HG02973 (cell line): ENCODE results near the gene BMP6.
"Not testable (repeated sequence)": the region's sequence is repeated elsewhere in the genome, so short reads cannot be mapped to it uniquely, and the experiment has no call there.

Experiments used
- ATAC-seq: cut with Tn5 transposase; IDR thresholded peaks from one replicate; pipeline ENCODE4 v1.9.1; 2021; ENCODE audit warnings: moderate library complexity; ENCODE audit not compliant: unreplicated experiment

The BMP6 gene

DNA sequence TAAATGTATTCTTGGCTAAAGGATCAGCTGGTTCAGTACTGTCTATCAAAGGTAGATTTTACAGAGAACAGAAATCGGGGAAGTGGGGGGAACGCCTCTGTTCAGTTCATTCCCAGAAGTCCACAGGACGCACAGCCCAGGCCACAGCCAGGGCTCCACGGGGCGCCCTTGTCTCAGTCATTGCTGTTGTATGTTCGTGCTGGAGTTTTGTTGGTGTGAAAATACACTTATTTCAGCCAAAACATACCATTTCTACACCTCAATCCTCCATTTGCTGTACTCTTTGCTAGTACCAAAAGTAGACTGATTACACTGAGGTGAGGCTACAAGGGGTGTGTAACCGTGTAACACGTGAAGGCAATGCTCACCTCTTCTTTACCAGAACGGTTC is 154.8 kb downstream of the BMP6 start:
- ATAC-seq, result no peak

DNA sequence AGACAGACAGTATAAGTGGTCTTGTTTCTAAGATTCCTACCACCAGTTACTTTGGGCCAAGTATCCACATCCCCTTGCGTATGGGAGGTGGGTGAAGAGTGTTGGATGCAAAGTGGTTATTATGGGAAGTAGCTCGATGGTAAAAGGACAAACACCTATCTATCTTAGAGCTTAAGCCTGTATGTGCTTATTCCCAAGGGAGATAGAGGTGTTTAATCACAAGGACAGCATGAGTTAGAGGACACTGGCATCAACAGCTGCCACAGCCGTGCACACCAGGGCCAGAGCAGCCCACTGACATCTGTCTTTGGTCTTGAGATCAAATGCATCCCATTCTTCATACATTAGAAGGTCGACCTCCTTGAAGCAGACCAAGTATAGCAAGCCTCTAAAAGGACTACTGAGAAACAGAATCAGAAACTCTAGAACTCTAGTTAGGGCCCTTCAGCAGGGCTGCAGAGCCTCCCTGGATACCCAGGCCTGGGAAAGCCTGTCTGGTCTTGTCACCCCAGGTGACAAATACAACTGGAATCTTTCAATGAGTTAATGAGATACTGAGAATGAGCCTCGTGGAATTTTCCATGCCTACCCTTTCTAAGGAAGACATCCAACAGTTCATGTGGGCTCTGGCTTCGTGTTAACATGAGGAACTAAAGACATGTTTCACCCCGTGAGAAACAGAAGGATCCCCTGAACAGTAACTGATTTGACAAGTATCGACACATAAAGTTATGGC is 156.0 kb downstream of the BMP6 start:
- no peak for ATAC-seq

DNA sequence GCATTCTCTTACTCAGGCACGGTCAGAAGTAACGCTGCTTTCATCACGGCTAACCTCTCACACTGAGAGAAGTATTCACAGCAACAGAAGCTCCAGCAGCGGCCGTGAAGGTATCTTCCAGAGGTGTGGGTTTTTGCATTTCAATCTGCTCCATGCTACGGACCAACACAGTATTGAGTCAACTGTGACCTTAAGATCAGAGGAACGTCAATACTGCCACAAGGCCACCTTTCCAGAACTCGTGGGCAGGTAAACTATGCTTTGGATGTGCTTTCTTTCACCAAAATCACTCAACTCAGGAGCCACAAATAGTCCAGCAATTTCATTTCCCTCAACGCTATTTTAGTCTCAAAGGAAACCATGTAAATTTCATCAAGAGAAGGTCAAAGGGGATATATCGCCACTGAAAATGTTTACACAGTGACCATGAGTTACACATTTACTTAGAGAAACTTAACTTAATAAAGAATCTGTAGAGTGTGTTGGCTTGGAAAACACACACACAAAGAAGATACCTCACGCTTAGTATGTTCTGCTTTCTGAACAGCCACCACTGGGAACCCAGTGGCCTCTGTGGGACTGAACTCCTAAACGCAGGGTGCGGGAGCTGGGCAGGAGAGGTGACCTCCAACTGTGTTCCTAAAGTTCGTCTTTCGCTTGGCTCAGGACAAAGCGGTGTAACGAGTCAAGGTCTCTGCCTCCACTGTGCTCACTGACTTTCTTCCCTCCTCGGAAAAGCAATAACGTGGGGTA is 156.8 kb downstream of the BMP6 start:
- no peak for ATAC-seq

DNA sequence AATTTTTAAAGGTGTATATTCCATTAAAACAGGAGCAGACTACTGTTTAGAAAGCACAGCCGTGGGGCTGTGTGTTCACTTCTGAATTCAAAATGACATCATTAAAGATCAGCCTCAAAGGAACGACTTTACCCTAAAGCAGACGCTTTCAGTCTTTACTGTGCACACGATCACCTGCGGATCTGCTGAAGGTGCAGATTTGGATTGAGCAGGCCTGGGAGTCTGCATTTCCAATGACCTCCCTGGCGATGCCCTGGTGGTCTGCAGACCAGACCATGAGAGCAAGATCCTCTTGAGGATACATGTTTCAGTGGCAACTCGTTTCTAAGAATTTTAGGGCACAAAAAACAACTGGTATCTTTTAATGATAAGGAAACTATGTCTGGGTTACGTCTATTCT is 157.5 kb downstream of the BMP6 start:
- no peak for ATAC-seq

DNA sequence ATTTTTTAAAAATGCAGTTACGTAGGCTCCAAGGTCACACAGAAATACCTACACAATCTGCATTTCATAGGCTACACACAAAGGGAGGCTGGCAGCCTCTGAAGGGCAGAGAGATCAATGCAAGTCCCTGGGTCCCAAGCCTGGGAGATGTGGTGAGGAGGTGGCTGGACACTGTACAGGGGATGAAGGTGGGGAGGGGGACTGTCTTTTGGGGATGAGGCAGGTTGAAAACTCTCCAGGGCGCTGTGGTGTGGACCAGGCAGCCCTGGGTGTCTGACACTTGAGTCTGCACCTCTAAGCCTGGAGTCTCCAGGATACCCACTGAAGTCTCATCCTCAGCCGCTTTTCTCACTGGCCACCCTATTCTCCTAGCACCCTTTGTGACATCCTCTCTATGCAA is 160.2 kb downstream of the BMP6 start:
- ATAC-seq, result no peak

DNA sequence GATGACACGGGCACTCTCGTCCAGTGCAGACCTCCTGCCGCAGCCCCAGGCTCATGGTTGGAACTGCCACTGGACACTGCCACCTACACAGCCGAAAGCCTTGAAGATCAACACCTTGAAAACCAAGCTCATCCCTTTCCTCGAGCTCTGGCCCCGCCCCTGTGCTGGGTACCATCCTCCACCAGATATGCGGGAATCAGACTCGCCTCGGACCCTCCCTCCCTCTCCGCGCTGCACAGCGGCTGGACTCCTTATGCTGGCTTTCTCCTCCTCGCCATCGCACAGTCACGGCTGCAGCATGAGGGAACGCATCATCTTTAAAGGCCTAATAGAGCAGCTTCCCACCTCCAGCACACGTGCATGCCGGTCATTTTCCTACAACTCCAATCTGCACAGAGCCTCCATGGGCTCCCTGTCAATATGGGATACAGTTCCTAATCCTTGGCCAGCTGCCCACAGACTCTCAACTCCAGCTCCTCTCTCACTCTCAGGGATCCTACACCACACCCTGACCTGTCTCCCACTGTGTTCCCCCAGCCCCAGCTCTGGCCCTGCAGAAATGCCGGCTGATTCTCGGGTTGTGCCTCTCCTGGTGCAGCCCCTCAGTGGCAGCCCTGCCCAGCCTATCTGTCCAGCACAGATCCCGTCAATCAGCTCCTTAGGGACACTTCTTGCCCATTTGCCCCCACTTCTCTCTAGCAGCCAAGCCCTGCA is 161.5 kb downstream of the BMP6 start:
- ATAC-seq, result no peak

DNA sequence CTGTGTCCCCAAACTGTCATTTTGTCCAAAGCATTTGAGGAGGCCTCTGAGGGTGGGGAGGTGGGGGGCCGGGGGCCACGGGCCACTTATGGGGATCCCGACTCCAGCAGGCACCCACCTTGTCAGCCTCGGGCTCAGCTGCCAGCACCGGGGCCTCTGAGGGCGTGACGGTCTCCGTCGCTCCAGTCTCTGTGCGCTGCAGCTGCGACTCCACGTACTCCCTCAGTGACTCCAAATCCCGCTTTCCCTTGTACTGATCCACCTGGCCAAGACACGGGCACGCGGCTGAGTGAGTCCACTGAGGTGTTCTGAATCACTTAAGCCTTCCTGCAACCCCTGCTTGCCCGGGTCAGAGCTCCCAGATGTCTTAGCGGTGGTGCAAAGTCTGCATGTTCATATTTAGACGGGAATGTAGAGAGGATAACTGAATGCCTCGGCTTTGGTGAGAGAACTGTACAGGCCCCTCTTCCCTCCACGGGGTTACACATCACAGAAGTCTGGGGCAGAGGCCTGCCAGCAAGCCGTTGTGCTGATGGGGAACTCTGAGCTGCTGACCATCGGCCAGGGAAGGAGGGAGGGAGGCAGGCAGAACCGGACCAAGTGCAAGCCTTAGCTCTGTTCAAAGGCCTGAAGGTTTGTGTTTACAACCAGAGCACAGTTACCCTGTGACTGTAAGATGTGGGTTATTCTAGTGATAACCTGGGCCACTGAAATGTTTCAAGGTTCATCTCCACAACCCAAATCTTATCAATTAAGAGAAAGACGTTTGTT is 162.9 kb downstream of the BMP6 start:
- ATAC-seq, result no peak

DNA sequence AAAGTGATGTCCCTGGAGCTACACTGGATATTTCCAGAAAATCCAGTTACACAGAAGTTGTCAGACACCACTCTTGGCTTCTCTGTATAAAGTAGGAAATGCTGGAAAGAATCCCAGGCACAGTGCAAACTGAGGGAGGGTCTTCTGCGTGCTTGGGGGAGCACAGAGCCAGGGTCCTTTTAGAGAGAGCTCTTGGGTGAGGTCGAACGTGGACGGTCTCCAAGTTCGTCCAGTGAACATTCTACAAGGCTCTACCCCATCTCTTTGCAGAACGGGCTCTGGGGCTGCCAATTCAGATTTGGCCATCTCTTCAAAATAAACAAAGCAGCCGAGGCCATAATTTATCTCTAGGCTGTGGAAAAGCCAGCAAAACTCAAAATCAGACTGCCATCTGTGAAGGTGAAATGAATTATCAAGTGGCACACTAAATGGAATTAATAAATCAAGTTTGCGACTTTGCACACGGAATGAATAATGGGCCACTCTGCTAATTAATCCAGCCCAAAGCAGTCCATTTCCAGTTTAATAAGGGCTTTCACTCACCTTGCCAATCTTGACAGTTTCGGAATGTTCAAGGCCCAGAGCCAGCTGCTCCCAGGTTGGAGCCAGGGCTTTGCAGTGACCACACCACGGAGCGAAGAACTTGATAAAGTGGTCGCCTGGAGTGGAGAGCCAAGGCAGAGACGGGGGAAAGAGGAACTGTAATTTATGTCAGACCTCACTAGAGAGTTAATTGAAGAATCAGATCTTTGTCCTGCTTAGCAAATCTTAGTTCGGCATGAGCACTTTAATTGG is 165.4 kb downstream of the BMP6 start:
- ATAC-seq, result no peak

DNA sequence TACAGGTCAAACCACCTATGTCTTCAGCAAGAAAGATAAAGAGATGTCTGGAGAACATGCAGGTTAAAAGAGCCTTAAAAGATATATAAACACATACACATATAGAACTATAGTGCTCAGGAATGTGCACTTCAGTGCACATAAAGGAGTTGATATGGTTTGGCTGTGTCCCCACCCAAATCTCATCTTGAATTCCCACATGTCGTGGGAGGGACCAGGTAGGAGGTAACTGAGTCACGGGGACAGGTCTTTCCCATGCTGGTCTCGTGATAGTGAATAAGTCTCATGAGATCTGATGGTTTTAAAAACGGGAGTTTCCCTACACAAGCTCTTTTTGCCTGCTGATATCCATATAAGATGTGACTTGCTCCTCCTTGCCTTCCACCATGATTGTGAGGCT is 166.5 kb downstream of the BMP6 start:
- not testable (repeated sequence) for ATAC-seq

DNA sequence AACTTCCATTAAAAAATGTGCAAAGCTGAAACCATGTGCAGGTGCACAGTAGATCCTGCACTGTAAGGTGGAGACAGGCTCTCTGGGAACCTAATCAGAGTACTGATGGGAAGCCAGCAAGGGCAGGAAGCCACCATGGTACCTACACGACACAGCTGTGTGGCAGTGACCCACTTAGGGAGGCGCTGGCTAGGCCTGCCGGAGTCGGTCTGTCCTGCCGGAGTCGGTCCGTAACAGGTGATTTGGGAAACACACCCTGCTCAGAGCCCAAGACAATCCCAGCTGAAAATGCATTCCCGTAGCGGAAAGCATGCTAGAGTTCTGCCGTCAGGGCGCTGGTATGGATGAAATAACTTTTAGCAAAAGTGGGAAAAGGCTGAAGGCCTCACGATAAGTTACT is 167.4 kb downstream of the BMP6 start:
- no peak for ATAC-seq

DNA sequence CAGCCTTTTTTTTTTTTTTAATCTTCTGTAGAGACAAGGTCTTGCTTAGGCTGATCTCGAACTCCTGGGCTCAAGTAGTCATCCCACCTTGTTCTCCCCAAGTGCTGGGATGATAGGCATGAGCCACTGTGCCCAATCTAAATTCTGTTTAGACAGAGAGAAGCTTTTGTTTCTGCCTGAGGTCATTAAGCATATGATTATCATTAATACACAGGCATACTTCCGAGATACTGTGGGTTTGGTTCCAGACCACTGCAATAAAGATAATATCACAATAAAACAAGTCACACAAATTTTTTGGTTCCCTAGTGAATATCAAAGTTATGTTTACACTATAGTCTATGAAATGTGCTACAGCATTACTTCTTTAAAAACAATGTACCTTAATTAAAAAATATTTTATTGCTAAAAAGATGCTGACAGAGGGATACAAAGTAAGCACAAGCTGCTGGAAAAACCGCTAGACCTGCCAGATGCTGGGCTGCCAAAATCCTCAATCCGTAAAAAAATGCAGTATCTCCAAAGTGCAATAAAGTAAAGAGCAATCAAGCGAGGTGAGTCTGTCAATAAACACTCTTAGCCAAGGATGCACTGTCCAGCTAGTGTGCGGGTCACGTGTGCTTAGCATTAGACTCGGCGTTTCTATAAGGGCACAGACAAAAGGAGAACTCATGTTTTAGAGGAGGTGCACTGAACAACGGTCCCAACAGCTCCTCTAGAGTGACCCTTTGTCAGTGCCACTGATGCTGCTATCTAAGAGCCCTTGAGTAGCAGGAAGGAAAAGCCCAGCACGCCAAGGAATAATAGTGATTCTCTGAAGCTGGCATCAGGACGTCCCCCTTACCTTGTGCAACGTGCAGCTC is 168.6 kb downstream of the BMP6 start:
- no peak for ATAC-seq

DNA sequence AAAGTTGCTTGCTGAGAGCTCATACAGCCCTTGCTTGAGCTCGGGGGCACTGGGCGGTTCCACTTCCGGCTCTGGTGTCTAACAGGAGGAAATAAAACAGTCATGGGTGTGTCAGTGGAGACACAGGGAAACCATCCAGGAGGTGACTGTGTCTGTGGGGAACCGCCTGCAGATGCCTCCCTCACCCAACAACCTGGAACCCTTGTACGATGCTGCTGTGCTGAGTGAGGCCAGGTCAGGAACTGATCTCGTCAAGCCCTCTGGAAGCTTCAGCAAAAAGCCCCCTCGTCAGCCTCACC is 169.2 kb downstream of the BMP6 start:
- ATAC-seq, result no peak

DNA sequence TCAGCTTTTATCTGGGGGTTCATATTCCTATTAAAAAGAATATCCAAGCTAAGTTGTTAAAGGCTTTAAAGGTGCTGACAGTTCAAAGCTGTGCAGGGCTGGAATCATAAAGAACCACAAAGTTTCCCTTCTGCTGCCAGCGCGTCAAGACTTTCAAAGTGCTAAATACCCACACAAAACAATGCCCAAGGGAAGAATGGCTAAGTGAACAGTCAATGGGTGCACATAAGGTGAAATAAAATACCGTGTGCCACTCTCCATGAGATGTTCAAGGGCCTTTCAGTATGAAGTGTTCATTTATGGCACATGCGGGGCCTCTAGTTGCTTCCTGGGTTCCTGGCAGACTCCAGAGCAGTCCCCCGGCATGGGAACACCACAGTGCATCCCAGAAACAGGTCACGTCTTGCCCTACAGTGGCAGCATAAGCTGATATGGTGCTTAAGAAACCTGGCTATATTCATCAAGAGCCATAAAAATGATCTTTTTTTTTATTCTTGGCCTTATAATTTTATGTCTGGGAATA is 170.6 kb downstream of the BMP6 start:
- ATAC-seq, result no peak

DNA sequence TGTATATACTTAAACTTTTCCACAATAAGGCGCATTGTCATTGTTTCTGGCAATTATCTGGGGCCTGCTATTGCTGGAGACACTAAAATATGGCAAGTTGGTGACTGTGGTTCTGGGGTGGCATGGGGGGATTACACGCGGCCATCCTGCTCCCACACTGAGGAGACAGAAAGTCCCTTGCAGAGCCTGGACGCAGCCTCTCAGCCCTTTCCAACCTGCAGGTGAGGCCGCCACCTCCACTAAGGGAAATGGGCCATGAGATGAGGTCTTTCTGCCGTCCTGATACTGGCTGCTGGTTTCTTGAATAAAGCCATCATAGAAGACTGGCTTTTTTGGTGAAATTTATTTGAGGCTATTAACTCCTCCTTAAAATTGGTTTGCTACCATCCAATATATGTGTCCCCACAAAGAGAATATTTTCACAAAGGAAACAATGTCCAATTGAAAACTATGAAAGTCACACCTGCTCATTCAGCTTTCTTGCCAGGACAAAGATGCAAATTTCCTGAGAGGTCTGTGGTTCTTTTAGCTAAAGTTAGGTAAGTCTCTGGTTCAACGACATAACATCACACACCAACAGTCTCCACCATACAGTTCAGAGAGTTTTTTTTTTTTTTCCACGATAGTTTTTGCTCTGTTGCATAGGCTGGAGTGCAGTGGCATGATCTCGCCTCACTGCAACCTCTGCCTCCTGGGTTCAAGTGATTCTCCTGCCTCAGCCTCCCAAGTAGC is 171.7 kb downstream of the BMP6 start:
- ATAC-seq, result no peak

DNA sequence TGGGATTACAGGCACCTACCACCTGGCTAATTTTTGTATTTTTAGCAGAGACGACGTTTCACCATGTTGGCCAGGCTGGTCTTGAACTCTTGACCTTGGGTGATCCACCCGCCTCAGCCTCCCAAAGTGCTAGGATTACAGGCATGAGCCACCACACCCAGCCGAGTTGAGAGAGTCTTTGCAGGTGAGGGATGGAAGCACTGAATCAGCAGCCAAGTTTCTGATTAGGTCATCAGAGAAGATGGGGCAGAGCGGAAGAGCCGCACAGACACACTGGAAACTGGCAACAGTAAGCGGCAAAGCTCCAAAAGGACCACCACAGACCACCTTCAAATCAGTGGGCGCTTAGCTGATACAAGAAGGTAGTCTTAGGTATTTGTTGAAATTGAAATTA is 172.3 kb downstream of the BMP6 start:
- ATAC-seq, result not testable (repeated sequence)

DNA sequence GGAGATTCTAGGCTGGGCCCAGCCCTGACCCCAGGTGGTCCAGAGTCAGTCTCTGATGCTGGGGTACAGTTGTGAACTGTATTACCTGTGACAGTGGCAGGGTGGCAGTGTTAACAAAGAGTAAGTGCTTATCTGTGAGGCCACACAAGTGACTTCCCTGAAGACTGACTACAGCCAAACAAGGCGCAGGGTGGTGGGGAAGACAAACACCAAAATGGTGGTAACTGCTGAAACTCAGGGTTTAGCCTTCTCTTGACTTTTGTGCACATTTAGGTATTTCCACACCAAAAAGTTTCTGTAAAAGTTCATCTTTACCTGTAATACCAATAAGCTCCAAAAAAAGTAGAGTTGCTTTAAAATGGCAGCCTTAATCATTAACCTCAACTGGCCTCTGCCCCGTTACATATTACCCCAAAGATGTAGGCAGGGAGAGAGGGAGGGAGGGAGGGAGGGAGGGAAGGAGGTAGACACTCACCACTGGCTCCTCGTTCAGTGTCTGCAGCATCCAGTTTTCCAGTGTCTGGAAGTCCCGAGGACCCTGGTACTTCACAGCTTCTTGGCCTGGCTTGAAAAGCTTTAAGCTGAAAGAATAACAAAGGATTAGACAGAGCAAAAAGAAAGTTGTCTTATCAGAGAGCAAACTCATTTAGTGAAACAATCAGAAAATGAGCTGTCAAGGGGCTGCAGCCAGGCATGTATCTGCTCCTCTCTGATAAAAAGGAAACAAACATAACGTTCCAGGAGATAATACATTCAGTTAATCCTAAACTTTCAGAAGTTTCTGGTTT is 173.4 kb downstream of the BMP6 start:
- ATAC-seq, result peak; percentile 39

DNA sequence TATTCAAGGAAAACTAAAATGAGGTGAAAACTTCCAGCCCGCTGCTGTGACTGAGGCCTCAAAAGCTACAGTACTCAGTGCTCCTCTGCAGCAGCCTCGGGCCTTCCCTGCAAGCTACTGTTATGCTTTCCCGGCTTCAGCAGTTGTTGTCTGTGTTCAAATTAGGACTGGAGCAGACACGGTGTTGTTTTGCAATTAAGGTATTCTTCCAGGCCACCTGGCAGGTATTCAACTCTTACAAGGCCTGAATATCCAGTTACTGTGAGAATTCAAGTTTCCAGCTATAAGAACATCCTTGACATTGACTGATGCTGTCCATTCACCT is 174.0 kb downstream of the BMP6 start:
- ATAC-seq, result no peak

DNA sequence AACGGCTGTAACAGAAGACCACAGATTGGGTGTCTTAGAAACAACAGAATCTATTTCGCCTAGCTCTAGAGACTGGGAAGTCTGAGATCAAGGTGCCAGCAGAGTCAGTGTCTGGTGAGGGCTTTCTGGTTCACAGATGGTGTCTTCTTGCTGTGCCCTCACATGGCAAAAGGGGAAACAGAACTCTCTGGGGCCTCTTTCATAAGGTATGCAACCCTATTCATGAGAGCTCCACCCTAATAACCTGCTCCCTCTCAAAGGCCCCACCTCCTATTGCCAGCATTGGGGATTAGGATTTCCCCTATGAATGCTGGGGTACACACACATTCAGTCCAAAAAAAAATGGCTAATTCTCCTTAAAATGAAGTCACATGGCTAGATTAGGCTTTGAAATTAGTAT is 174.7 kb downstream of the BMP6 start:
- ATAC-seq, result no peak
